Ovary (tissue), 9 donors: ENCODE data around the gene TMA7B. TPM values are rescaled to one million over a fixed set of nuclear protein-coding genes. Genes with fewer than 3 reads are reported as not detected.
"Not testable (repeated sequence)": the region's sequence is repeated elsewhere in the genome, so short reads cannot be mapped to it uniquely, and the experiment has no call there.

Source experiments
- DNase-seq, 5 donors: peaks; one replicate each; pipeline ENCODE4 v3.0.0-alpha.2; 2019 to 2020
- H3K27ac ChIP-seq, 2 donors: fragments of 200-600 bp; one replicate each; pipeline versions ENCODE4 v1.5.1 to v1.8.0; 2019 to 2022
- H3K27me3 ChIP-seq: fragments of 200-600 bp; one replicate; pipeline ENCODE4 v1.8.0; 2022
- H3K36me3 ChIP-seq: fragments of 200-600 bp; sonication (generic); one replicate; pipeline ENCODE4 v1.5.1; 2019
- H3K4me1 ChIP-seq: one replicate; pipeline ENCODE4 v1.8.1; 2013; ENCODE audit warnings: mild to moderate bottlenecking, moderate library complexity; ENCODE audit not compliant: insufficient read depth
- H3K4me3 ChIP-seq: fragments of 200-600 bp; sonication (generic); one replicate; pipeline ENCODE4 v1.5.1; 2017
- H3K9me3 ChIP-seq, 2 donors: fragments of 200-600 bp in 1 of 2; sonication (generic) in 1 of 2; one replicate each; pipeline versions ENCODE4 v1.5.1 to v1.8.1; 2013 to 2019; ENCODE audit warnings: mild to moderate bottlenecking in 1 of 2, moderate library complexity in 1 of 2
- EP300 ChIP-seq: sonication (generic); formaldehyde crosslinking; IDR thresholded peaks from one replicate; pipeline ENCODE4 v1.6.1; 2017; ENCODE audit warnings: antibody characterized with exemption
- POLR2A ChIP-seq: fragments of 450-650 bp; IDR thresholded peaks from one replicate; pipeline ENCODE4 v1.6.1; 2017; ENCODE audit warnings: antibody characterized with exemption, mild to moderate bottlenecking, moderate library complexity
- WGBS, 3 donors: extraction: QIAGEN DNeasy Blood & Tissue Kit in 1 of 3; methylation state at CpG; one replicate each; pipeline versions ENCODE4 v1.1.5 to v1.1.7; 2013 to 2017; 5-methylcytosine and 5-hydroxymethylcytosine counted together
- intact Hi-C, 4 donors: fragments of 100-400 bp; cut with DNase I; formaldehyde crosslinking; loops; one replicate each; pipeline versions ENCODE4 v1.11.0 to v1.15.1; 2022 to 2023
- polyA plus RNA-seq, 2 donors: library from polyadenylated mRNA; stranded (reverse); fragments of 200-250 nt in 1 of 2; fragments of 350-450 nt in 1 of 2; fragmentation: Illumina TruSeq in 1 of 2; extraction: RNeasy Lipid Tissue Mini Kit (QIAGEN cat#74804) in 1 of 2; gene quantifications; one replicate each; pipeline ENCODE4 v1.2.3, GENCODE V29; 2013 to 2014
- total RNA-seq, 7 donors: library from RNA; depleted of rRNA in 2 of 7; stranded (reverse); fragments of >200 nt in 2 of 7; fragmentation: NEBNext Ultra II Directional in 3 of 7; extraction: Animal tissue kit (Norgen Biotek cat#: 25700) in 3 of 7; gene quantifications; one replicate each; pipeline versions ENCODE4 v1.1.0 to v1.2.4, GENCODE V29; 2016 to 2023
- TF ChIP-seq, protein P1 (sequence below), 3 donors: fragments of 450-650 bp in 2 of 3; fragments of 200-600 bp in 1 of 3; IDR thresholded peaks; one replicate each; pipeline versions ENCODE4 v1.5.1 to v1.8.0; 2016 to 2022; ENCODE audit warnings: antibody characterized with exemption in 3 of 3, mild to moderate bottlenecking in 1 of 3
- donor health status: DM: no; HTN: no; CAD: no; lungs with moderate emphysema.
- donor health status: DM: no; HTN: no; CAD: no.
- donor health status: Bipolar disorder and iron deficiency.
- donor health status: DM: yes; HTN: yes; CAD: no.
- donor health status: DM: no; HTN: no; CAD: no.
- donor health status: DM: yes; HTN: yes; CAD: no.

TMA7B gene
- total and polyA plus RNA-seq, 9 donors: not detected

DNA sequence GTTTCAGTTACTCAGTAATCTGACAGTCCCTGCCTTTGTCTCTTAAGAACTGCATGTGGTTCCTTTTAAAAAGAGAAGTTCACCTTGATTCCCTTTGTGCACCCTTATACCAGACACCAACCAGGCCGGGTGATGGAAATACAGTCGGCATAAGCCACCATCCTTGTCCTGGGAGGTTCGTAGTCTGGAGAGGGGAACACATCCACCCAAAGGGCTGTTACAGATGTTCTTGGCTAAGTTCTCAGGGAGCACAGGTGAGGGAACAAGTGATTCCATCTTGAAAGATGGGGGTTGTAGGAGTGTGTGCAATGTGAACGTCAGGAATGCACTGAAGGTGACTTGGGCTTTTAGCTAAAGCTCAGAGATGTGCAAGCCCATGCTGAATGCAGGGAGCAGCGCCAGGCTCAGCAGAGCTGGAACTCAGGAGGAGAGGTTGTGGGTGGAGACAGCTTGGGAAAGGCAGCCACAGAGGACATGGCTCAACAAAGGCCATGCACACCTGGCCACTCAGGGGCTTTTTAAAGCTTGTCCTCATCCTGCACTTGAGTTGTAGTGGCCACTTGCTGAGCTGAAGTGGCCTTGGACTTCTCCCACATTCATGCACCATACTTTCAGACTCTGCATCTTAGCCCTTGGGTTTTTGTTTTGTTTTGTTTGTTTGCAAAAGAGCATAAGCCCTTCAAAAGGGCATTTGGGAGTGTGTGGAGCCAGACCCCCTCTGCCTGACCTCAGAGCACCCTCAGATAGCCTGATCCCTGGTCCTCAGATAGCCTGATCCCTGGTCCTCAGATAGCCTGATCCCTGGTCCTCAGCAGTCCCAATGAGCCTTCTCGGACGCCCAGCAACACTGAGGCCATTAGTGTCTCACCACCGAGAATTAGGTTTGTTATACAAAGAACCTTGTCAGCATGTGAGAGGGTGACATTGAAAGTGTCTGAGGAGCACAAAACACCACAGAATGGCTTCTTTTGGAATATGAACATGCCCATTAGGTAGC lies 12.7 kb upstream of the TMA7B start:
- WGBS, 3 donors: 87 to 93% (median 92%) methylated on average over 8 of the region's 8 CpGs
- H3K9me3 ChIP-seq: no peaks in the 10 kb centered on the region
- intact Hi-C loops: no loop called here
- H3K27ac ChIP-seq: no peak overlapping the region
- no peak overlapping the region for H3K4me3 ChIP-seq
- DNase-seq: no peak
- TF ChIP-seq EP300 (no peak), POLR2A (no peak)
- TF ChIP-seq, protein P1, sequence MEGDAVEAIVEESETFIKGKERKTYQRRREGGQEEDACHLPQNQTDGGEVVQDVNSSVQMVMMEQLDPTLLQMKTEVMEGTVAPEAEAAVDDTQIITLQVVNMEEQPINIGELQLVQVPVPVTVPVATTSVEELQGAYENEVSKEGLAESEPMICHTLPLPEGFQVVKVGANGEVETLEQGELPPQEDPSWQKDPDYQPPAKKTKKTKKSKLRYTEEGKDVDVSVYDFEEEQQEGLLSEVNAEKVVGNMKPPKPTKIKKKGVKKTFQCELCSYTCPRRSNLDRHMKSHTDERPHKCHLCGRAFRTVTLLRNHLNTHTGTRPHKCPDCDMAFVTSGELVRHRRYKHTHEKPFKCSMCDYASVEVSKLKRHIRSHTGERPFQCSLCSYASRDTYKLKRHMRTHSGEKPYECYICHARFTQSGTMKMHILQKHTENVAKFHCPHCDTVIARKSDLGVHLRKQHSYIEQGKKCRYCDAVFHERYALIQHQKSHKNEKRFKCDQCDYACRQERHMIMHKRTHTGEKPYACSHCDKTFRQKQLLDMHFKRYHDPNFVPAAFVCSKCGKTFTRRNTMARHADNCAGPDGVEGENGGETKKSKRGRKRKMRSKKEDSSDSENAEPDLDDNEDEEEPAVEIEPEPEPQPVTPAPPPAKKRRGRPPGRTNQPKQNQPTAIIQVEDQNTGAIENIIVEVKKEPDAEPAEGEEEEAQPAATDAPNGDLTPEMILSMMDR (IDR thresholded peaks at IDR 0.05): no peak
- no peaks in the 10 kb centered on the region for H3K4me1 ChIP-seq
- H3K27me3 ChIP-seq: no peaks in the 10 kb centered on the region
- H3K36me3 ChIP-seq: no peaks in the 10 kb centered on the region

DNA sequence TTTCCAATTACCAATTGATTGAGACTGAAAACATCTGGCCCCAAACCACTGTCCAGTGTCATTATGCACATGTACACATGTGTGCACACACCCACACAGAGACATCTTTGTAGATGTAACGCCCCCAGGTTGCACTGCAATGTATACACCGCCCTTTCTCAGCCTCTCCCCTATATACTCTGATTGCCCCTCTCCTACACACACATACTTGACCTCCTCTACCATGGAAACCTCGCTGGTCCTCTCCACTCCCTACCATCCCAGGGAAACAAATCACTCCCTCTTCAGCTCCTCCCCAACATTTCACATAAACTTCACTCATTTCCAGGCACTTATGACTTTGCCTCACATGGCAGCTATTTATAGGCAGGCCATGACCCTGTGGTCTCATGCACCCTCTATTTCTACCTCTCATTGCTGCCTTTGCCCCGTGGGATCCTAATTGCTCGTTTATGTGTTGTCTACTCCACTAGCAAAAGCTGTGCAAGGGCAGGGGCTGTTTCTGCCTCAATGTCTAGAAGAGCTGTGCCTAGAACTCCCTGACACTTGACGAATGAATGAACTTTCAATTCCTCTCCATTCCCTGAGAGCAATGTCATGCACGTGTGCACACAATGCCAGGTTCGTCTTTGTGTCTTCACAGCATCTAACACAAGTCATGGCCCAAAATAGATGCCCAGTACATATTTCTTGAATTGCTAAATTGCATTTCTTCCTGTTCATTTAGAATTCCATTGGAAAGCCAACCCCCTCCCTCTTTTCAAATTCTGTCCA lies 10.0 kb upstream of the TMA7B start:
- Histone ChIP-seq H3K4me1 (no peaks in the 10 kb centered on the region), H3K9me3 (no peaks in the 10 kb centered on the region), H3K27ac (no peak overlapping the region), H3K27me3 (no peaks in the 10 kb centered on the region), H3K4me3 (no peak overlapping the region), H3K36me3 (no peaks in the 10 kb centered on the region)
- intact Hi-C loops: no loop called here
- no peak for DNase-seq
- no peak for TF ChIP-seq EP300
- TF ChIP-seq, protein P1 (IDR thresholded peaks at IDR 0.05): no peak
- 47 to 57% (median 56%) methylated on average over 8 of the region's 8 CpGs for WGBS, 3 donors

DNA sequence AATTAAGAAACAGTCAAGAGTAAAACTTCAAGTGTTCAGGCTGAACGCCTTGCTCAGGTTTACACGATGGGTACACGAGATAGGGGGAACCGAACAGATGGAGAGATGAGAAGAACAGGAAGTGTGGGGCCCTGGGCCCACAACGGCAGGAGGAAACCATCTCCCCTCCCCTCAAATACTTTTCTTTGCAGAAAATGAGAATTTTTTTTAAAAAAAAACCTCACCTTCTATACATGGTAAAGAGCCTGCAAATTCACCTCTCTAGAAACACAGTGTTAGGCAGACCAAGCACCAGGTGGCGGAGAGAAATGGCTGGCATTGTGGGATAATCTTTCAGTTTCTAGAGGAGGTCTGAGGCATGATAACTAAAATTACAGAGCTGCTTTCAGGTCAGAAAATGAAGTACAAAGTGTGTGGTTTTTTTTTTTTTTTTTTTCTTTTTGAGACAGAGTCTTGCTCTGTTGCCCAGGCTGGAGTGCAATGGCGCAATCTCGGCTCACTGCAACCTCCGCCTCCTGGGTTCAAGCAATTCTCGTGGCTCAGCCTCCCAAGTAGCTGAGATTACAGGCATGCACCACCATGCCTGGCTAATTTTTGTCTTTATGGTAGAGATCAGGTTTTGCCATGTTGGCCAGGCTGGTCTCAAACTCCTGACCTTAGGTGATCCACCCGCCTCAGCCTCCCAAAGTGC lies 8.4 kb upstream of the TMA7B start:
- H3K36me3 ChIP-seq, intact Hi-C loops, H3K27me3 ChIP-seq, H3K4me3 ChIP-seq, DNase-seq, H3K27ac ChIP-seq, H3K9me3 ChIP-seq, H3K4me1 ChIP-seq: not testable (repeated sequence)
- WGBS, 3 donors: 79 to 83% (median 81%) methylated on average over 11 of the region's 11 CpGs

DNA sequence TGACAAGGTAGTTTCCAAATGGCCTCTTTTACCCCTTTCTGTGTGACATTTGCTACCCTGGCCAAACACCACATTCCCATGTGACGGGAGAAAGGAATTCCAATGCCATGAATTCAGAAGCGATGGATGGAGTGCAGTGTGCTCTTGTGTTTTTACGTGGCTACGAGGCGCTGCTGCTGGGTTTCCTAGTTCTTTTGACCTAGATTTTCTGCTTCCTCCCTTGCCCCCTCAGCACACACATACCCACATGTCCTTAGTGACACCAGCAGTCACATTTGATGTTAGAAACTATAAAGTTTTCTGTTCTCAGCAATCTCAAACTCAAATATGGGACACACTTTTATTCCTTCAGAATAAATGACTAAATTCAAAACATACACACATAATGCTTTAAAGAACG lies 7.8 kb upstream of the TMA7B start:
- WGBS, 3 donors: 79 to 91% (median 84%) methylated on average over 6 of the region's 6 CpGs
- no peak for DNase-seq
- H3K27ac ChIP-seq: no peak overlapping the region
- intact Hi-C loops: no loop called here
- H3K4me1 ChIP-seq: no peaks in the 10 kb centered on the region
- no peaks in the 10 kb centered on the region for H3K9me3 ChIP-seq
- H3K27me3 ChIP-seq: no peaks in the 10 kb centered on the region
- TF ChIP-seq POLR2A (no peak), EP300 (no peak)
- TF ChIP-seq, protein P1 (IDR thresholded peaks at IDR 0.05): no peak
- no peaks in the 10 kb centered on the region for H3K36me3 ChIP-seq
- H3K4me3 ChIP-seq: no peak overlapping the region
